GM12878 (cell line): Measurements from ENCODE around the gene TIPIN. TPM values are rescaled to one million over a fixed set of nuclear protein-coding genes. Genes with fewer than 3 reads are reported as not detected.
"Not testable (repeated sequence)": the region's sequence is repeated elsewhere in the genome, so short reads cannot be mapped to it uniquely, and the experiment has no call there.

Source experiments
- ATAC-seq: fragments of 200-7000 bp; cut with Tn5 transposase; 3 replicates; pipeline ENCODE4 v1.9.1; 2020; ENCODE audit warnings: mild to moderate bottlenecking, moderate library complexity
- BruUV-seq: library from RNA; stranded (reverse); fragments of 400-500 nt; replicated peaks from 2 replicates; lab custom pipeline; 2021; lab: Mats Ljungman, UMichigan
- CTCF ChIA-PET: fragments of 300-600 bp; sonication (Branson Sonifier 250); formaldehyde crosslinking; extraction: SDS; loops from one replicate; lab custom pipeline; 2021; ENCODE audit warnings: inconsistent platforms; lab: Yijun Ruan, JAX
- POLR2A ChIA-PET: fragments of 350-600 bp; formaldehyde crosslinking; extraction: SDS; loops from one replicate; lab custom pipeline; 2021; ENCODE audit warnings: inconsistent platforms; lab: Charles Lee
- RAD21 ChIA-PET: fragments of 300-600 bp; sonication (Branson Sonifier 250); formaldehyde crosslinking; loops from one replicate; lab custom pipeline; 2023; ENCODE audit warnings: antibody characterized with exemption; ENCODE audit not compliant: unreplicated experiment; lab: Charles Lee
- SMC1A ChIA-PET: fragments of 300-600 bp; sonication (Branson Sonifier 250); formaldehyde crosslinking; loops from one replicate; lab custom pipeline; 2023; ENCODE audit not compliant: unreplicated experiment, uncharacterized antibody; lab: Charles Lee
- DNase-seq: peaks from one replicate; pipeline ENCODE4 v3.0.0-alpha.2; 2011; ENCODE audit warnings: low read depth, low spot score
- FAIRE-seq: peaks from 3 replicates; lab custom pipeline; 2011; peaks lifted over from hg19 to GRCh38; lab: Jason Lieb, UNC
- H2AFZ ChIP-seq: 2 replicates; pipeline ENCODE4 v1.6.0; 2011; ENCODE audit warnings: low read depth, low read length, control low read depth; ENCODE audit not compliant: control insufficient read depth
- H3K27ac ChIP-seq: 2 replicates; pipeline ENCODE4 v1.5.1; 2011; ENCODE audit warnings: control low read depth; ENCODE audit not compliant: control insufficient read depth, insufficient read depth
- H3K27me3 ChIP-seq, 2 experiments: replicated peaks in 1 of 2; 2 replicates each; pipeline versions ENCODE4 v1.6.0 to v1.6.1; 2011; ENCODE audit warnings: low read length in 1 of 2; ENCODE audit not compliant: control insufficient read depth in 2 of 2, insufficient read depth in 2 of 2
- H3K36me3 ChIP-seq, 2 experiments: 2 replicates each; pipeline ENCODE4 v1.5.1; 2011; ENCODE audit warnings: low read length in 1 of 2; ENCODE audit not compliant: control insufficient read depth in 2 of 2, insufficient read depth in 2 of 2
- H3K4me1 ChIP-seq: 2 replicates; pipeline ENCODE4 v1.6.1; 2011; ENCODE audit warnings: mild to moderate bottlenecking, low read length, moderate library complexity, mixed read lengths; ENCODE audit not compliant: control insufficient read depth, insufficient read depth
- H3K4me2 ChIP-seq: 2 replicates; pipeline ENCODE4 v1.6.0; 2011; ENCODE audit warnings: control low read depth; ENCODE audit not compliant: control insufficient read depth, insufficient read depth
- H3K4me3 ChIP-seq: fragments of 200-600 bp; sonication (generic); 2 replicates; pipeline ENCODE4 v1.5.1; 2016
- H3K79me2 ChIP-seq: 2 replicates; pipeline ENCODE4 v1.6.0; 2011; ENCODE audit warnings: low read length; ENCODE audit not compliant: control insufficient read depth, insufficient read depth
- H3K9ac ChIP-seq: 2 replicates; pipeline ENCODE4 v1.8.0; 2011; ENCODE audit warnings: low read length, control low read depth, mixed read lengths; ENCODE audit not compliant: control insufficient read depth, insufficient read depth
- H3K9me3 ChIP-seq: replicated peaks from 3 replicates; pipeline ENCODE4 v1.5.1; 2011; ENCODE audit warnings: mild to moderate bottlenecking, low read length; ENCODE audit not compliant: control insufficient read depth, insufficient read depth
- H4K20me1 ChIP-seq: 2 replicates; pipeline ENCODE4 v1.6.0; 2011; ENCODE audit not compliant: control insufficient read depth, insufficient read depth
- EP300 ChIP-seq, 2 experiments: fragments of 150-350 bp in 1 of 2; IDR thresholded peaks; 2 replicates each; pipeline ENCODE4 v1.6.1; 2011 to 2012; ENCODE audit warnings: low read depth in 2 of 2, low read length in 2 of 2, borderline replicate concordance in 1 of 2, improper control_type of control experiment in 1 of 2, inconsistent platforms in 1 of 2; ENCODE audit not compliant: control insufficient read depth in 1 of 2
- FOS ChIP-seq: IDR thresholded peaks from 3 replicates; pipeline ENCODE4 v1.6.1; 2011; ENCODE audit warnings: borderline replicate concordance; ENCODE audit not compliant: insufficient read length; ENCODE audit errors: extremely low read depth
- FOXK2 ChIP-seq: fragments of 450-650 bp; IDR thresholded peaks from 2 replicates; pipeline ENCODE4 v1.6.1; 2017; ENCODE audit warnings: mild to moderate bottlenecking, moderate library complexity
- HCFC1 ChIP-seq: fragments of 150-350 bp; IDR thresholded peaks from 2 replicates; pipeline ENCODE4 v1.6.1; 2014; ENCODE audit warnings: low read length
- MXI1 ChIP-seq: fragments of 150-350 bp; IDR thresholded peaks from 2 replicates; pipeline ENCODE4 v1.6.1; 2011; ENCODE audit warnings: low read depth, mild to moderate bottlenecking, inconsistent platforms, low read length, improper control_type of control experiment
- PAX8 ChIP-seq: fragments of 450-650 bp; IDR thresholded peaks from 2 replicates; pipeline ENCODE4 v1.6.1; 2017; ENCODE audit warnings: mild to moderate bottlenecking, moderate library complexity
- POU2F2 ChIP-seq: IDR thresholded peaks from 3 replicates; pipeline ENCODE4 v1.6.1; 2011; ENCODE audit warnings: low read depth, mild to moderate bottlenecking, low read length, borderline replicate concordance
- RCOR1 ChIP-seq: conservative IDR thresholded peaks from 2 replicates; pipeline ENCODE4 v1.6.1; 2012; ENCODE audit warnings: low read depth, low read length, improper control_type of control experiment
- TAF1 ChIP-seq: IDR thresholded peaks from 2 replicates; pipeline ENCODE4 v1.6.1; 2011; ENCODE audit warnings: mild to moderate bottlenecking, low read depth, low read length, borderline replicate concordance
- YY1 ChIP-seq: IDR thresholded peaks from 2 replicates; pipeline ENCODE4 v1.6.1; 2011; ENCODE audit warnings: low read depth, mild to moderate bottlenecking, low read length
- ZNF384 ChIP-seq: IDR thresholded peaks from 2 replicates; pipeline ENCODE4 v1.6.1; 2012; ENCODE audit warnings: low read depth, mild to moderate bottlenecking, low read length, improper control_type of control experiment, borderline replicate concordance
- WGBS: methylation state at CpG from one replicate; pipeline ENCODE4 v1.1.6; 2016; ENCODE audit warnings: low lambda C conversion rate; ENCODE audit not compliant: insufficient replicate concordance, insufficient coverage; ENCODE audit errors: missing lambda C conversion rate; 5-methylcytosine and 5-hydroxymethylcytosine counted together
- in situ Hi-C: fragments of 300-500 bp; cut with MboI; formaldehyde crosslinking; loops from 9 replicates; pipeline ENCODE4 v1.14.3; 2018; ENCODE audit warnings: mixed read lengths
- intact Hi-C: fragments of 100-400 bp; cut with micrococcal nuclease; formaldehyde crosslinking; loops from one replicate; pipeline ENCODE4 v1.14.2; 2022; ENCODE audit not compliant: unreplicated experiment
- polyA plus RNA-seq, 11 experiments: library from polyadenylated mRNA; depleted of rRNA in 4 of 11; unstranded in 6 of 11; stranded (reverse) in 5 of 11; fragments of >200 nt; fragmentation: Nextera tagmentation in 4 of 11; fragmentation: Illumina TruSeq in 1 of 11; extraction: Ambion mirVana in 4 of 11; extraction: Trizol in 1 of 11; gene quantifications; 1 replicate in 1 of 11; 2 replicates in 10 of 11; pipeline versions ENCODE4 v1.2.1 to v1.2.3, GENCODE V29; 2011 to 2016; ENCODE audit warnings: inconsistent platforms in 2 of 11, missing spikeins in 2 of 11, low read depth in 1 of 11
- total RNA-seq, 4 experiments: library from RNA; depleted of rRNA in 3 of 4; stranded (reverse); fragments of >200 nt in 3 of 4; fragmentation: Illumina TruSeq in 1 of 4; extraction: Trizol in 1 of 4; gene quantifications; 2 replicates each; pipeline versions ENCODE4 v1.2.1 to v1.2.3, GENCODE V29; 2013 to 2021

TIPIN gene
- total and polyA plus RNA-seq, 10 of the 15 experiments (the other 5 are each of a cell fraction or from before 2014, with no cell fraction given) = 21.1 to 69.2 (median 47.0) TPM

DNA sequence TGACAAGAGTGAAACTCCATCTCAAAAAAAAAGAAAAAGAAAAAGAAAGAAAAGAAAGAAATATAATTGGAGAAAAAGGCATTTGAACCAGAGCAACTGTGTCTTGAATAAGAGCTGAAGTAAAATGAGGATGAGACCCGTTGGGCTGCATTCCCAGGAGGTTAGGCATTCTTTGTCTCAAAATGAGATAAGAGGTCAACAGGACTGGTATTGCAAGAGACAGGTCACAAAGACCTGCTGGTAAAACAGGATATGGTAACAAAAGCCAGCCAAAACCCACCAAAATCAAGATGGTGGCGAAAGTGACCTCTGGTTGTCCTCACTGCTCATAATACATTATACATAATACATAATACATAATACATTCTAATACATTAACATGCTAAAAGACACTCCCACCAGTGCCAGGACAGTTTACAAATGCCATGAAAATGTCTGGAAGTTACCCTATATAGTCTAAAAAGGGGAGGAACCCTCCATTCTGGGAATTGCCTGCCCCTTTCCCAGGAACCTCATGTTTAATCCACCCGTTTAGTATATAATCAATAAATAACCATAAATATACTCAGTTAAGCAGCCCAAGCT, 8.6 kb upstream of the TIPIN start (continued):
- TF ChIP-seq FOXK2 (no peak), HCFC1 (no peak), FOS (no peak), ZNF384 (no peak)

- no peaks in the 10 kb centered on the region for H3K9me3 ChIP-seq
- no peaks in the 10 kb centered on the region for H3K27me3 ChIP-seq
- FAIRE-seq (no peak), DNase-seq (no peak), ATAC-seq (no peak)
- ChIA-PET POLR2A (no interaction called here), RAD21 (no interaction called here), SMC1A (interaction anchor here (1.1 kb wide), 1 partner anchor 25 kb away, joined by 3 read pairs; no protein-coding TSS in a partner anchor), CTCF (no interaction called here)
- no peak overlapping the region for H3K4me3 ChIP-seq
- in situ Hi-C loops = no loop called here
- intact Hi-C loops = no loop called here
- H3K36me3 ChIP-seq = no peaks in the 10 kb centered on the region
- H2AFZ ChIP-seq = no peak overlapping the region
- H3K4me1 ChIP-seq = peaks cover 8% of the 10 kb centered on the region
- WGBS = 100% methylated on average over 1 of the region's 1 CpG
- no peak overlapping the region for H3K4me2 ChIP-seq
- no TSS peak for BruUV-seq
- no peaks in the 10 kb centered on the region for H4K20me1 ChIP-seq
- no peak overlapping the region for H3K9ac ChIP-seq
- no peak overlapping the region for H3K27ac ChIP-seq
- no peaks in the 10 kb centered on the region for H3K79me2 ChIP-seq
- TF ChIP-seq POU2F2 = no peak
- TF ChIP-seq MXI1 = no peak
- no peak for TF ChIP-seq PAX8
- no peak for TF ChIP-seq EP300 (IDR thresholded peaks at IDR 0.05; ENCODE audit: borderline replicate concordance in 1 of 2, control insufficient read depth in 1 of 2, low read depth in 2 of 2, low read length in 2 of 2)
- no peak for TF ChIP-seq YY1
- no peak for TF ChIP-seq RCOR1
- no peak for TF ChIP-seq TAF1
Observed at GRCh38 chr15:66362776-66363175, 6.3 kb upstream of the TIPIN start.

DNA sequence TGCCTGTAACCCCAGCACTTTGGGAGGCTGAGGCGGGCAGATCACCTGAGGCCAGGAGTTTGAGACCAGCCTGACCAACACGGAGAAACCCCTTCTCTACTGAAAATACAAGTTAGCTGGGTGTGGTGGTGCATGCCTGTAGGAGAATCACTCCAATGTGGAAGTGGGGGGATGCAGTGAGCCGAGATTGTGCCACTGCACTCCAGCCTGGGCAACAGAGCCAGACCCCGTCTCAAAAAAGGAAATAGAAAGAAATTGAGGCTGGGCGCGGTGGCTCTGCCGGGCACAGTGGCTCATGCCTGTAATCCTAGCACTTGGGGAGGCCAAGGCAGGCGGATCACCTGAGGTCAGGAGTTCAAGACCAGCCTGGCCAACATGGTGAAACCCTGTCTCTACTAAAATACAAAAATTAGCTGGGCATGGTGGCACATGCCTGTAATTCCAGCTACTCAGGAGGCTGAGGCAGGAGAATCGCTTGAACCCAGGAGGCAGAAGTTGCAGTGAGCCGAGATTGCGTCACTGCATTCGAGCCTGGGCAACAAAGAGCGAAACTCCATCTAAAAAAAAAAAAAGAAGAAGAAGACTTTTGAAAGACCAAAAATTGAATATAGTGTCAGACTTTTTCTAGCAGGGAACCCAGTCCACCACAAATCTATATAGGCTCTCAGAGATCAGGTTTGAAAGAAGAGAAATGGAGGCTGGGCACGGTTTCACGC, 5.4 kb upstream of the TIPIN start:
- H3K9me3 ChIP-seq, CTCF ChIA-PET, DNase-seq, H3K4me1 ChIP-seq, H3K4me3 ChIP-seq, SMC1A ChIA-PET, POLR2A ChIA-PET, H3K27ac ChIP-seq, H3K36me3 ChIP-seq, H3K27me3 ChIP-seq, ATAC-seq, BruUV-seq, H3K79me2 ChIP-seq, FAIRE-seq, RAD21 ChIA-PET, in situ Hi-C loops, H4K20me1 ChIP-seq, H2AFZ ChIP-seq, H3K4me2 ChIP-seq, intact Hi-C loops, H3K9ac ChIP-seq: not testable (repeated sequence)
- WGBS = 89% methylated on average over 14 of the region's 15 CpGs
